GM23338 (cell line): Measurements from ENCODE around the gene PNRC2. TPM values are rescaled to one million over a fixed set of nuclear protein-coding genes. Genes with fewer than 3 reads are reported as not detected.

ENCODE experiments used
- ATAC-seq: fragments of 200-7000 bp; cut with Tn5 transposase; 3 replicates; pipeline ENCODE4 v1.9.1; 2020
- DNase-seq: peaks from one replicate; pipeline ENCODE4 v3.0.0-alpha.2; 2015; ENCODE audit warnings: low spot score
- H2AFZ ChIP-seq: fragments of 200-600 bp; sonication (generic); 2 replicates; pipeline ENCODE4 v1.8.0; 2016; ENCODE audit warnings: antibody characterized with exemption, mild to moderate bottlenecking, moderate library complexity
- H3F3A ChIP-seq: fragments of 200-600 bp; sonication (generic); replicated peaks from 2 replicates; pipeline ENCODE4 v1.8.0; 2017; ENCODE audit warnings: antibody characterized with exemption, mixed run types, low read depth
- H3K27ac ChIP-seq: fragments of 200-600 bp; sonication (generic); 2 replicates; pipeline ENCODE4 v1.6.1; 2016; ENCODE audit warnings: low read depth
- H3K27me3 ChIP-seq: fragments of 200-600 bp; sonication (generic); 2 replicates; pipeline ENCODE4 v1.8.0; 2016; ENCODE audit warnings: mild to moderate bottlenecking, mixed run types, moderate library complexity; ENCODE audit not compliant: insufficient read depth
- H3K36me3 ChIP-seq: fragments of 200-600 bp; sonication (generic); 2 replicates; pipeline ENCODE4 v1.8.0; 2016; ENCODE audit warnings: mild to moderate bottlenecking; ENCODE audit not compliant: insufficient read depth
- H3K4me1 ChIP-seq: fragments of 200-600 bp; sonication (generic); 2 replicates; pipeline ENCODE4 v1.8.0; 2016; ENCODE audit warnings: mild to moderate bottlenecking, moderate library complexity; ENCODE audit not compliant: insufficient read depth
- H3K4me2 ChIP-seq: fragments of 200-600 bp; sonication (generic); 2 replicates; pipeline ENCODE4 v1.7.1; 2017; ENCODE audit warnings: mixed run types
- H3K4me3 ChIP-seq: fragments of 200-600 bp; sonication (generic); 2 replicates; pipeline ENCODE4 v1.6.1; 2016; ENCODE audit warnings: mixed run types
- H3K79me2 ChIP-seq: fragments of 200-600 bp; sonication (generic); replicated peaks from 2 replicates; pipeline ENCODE4 v1.8.0; 2017; ENCODE audit warnings: mild to moderate bottlenecking; ENCODE audit not compliant: insufficient read depth
- H3K9me2 ChIP-seq: fragments of 200-600 bp; sonication (generic); 2 replicates; pipeline ENCODE4 v1.8.0; 2017; ENCODE audit not compliant: insufficient read depth
- H4K20me1 ChIP-seq: fragments of 200-600 bp; sonication (generic); replicated peaks from 2 replicates; pipeline ENCODE4 v1.8.0; 2017; ENCODE audit warnings: mild to moderate bottlenecking; ENCODE audit not compliant: insufficient read depth
- H3K27ac Mint-ChIP-seq: 2 replicates; pipeline ENCODE4 v1.8.0; 2020; ENCODE audit warnings: inconsistent platforms, mild to moderate bottlenecking, moderate library complexity, mixed read lengths
- H3K27me3 Mint-ChIP-seq: 3 replicates; pipeline ENCODE4 v1.8.0; 2022; ENCODE audit warnings: low read depth, mild to moderate bottlenecking, moderate library complexity, mixed read lengths, inconsistent platforms; ENCODE audit not compliant: insufficient read depth, poor library complexity
- H3K36me3 Mint-ChIP-seq: 3 replicates; pipeline ENCODE4 v1.8.0; 2021; ENCODE audit warnings: low read depth, mild to moderate bottlenecking, inconsistent platforms, moderate library complexity, mixed read lengths
- H3K4me1 Mint-ChIP-seq: 3 replicates; pipeline ENCODE4 v1.8.0; 2020; ENCODE audit warnings: mild to moderate bottlenecking, inconsistent platforms, mixed read lengths
- H3K4me3 Mint-ChIP-seq: 3 replicates; pipeline ENCODE4 v1.8.0; 2021; ENCODE audit warnings: moderate library complexity, mild to moderate bottlenecking, inconsistent platforms, mixed read lengths
- H3K9me3 Mint-ChIP-seq: 3 replicates; pipeline ENCODE4 v1.8.0; 2020; ENCODE audit warnings: moderate library complexity, mild to moderate bottlenecking, inconsistent platforms, mixed read lengths
- CREB1 ChIP-seq: fragments of 250-450 bp; sonication (Bioruptor Pico); IDR thresholded peaks from 2 replicates; pipeline ENCODE4 v1.5.0; 2020; ENCODE audit warnings: low read depth, mild to moderate bottlenecking, moderate library complexity
- EZH2phosphoT487 ChIP-seq: fragments of 200-600 bp; sonication (generic); IDR thresholded peaks from one replicate; pipeline ENCODE4 v1.8.1; 2018; ENCODE audit warnings: antibody characterized with exemption; ENCODE audit not compliant: unreplicated experiment
- JUNB ChIP-seq: IDR thresholded peaks from one replicate; pipeline ENCODE4 v1.6.1; 2016; ENCODE audit warnings: antibody characterized with exemption; ENCODE audit not compliant: unreplicated experiment
- NANOG ChIP-seq: IDR thresholded peaks from 2 replicates; pipeline ENCODE4 v1.6.1; 2016; ENCODE audit warnings: antibody characterized with exemption, borderline replicate concordance
- POLR2AphosphoS5 ChIP-seq: IDR thresholded peaks from 2 replicates; pipeline ENCODE4 v1.6.1; 2016; ENCODE audit warnings: antibody characterized with exemption, low read depth
- STAT1 ChIP-seq: IDR thresholded peaks from one replicate; pipeline ENCODE4 v1.6.1; 2016; ENCODE audit warnings: antibody characterized with exemption; ENCODE audit not compliant: unreplicated experiment
- polyA plus RNA-seq: library from polyadenylated mRNA; unstranded; fragments of >200 nt; fragmentation: Nextera tagmentation; extraction: Ambion mirVana; gene quantifications from 2 replicates; pipeline ENCODE4 v1.2.1, GENCODE V29; 2016
- total RNA-seq: library from RNA; depleted of rRNA; stranded (reverse); fragments of >200 nt; shearing (Covaris generic); gene quantifications from 2 replicates; pipeline ENCODE4 v1.2.3, GENCODE V29; 2014
- TF ChIP-seq, protein P1 (sequence below): IDR thresholded peaks from one replicate; pipeline ENCODE4 v1.6.1; 2018; ENCODE audit warnings: antibody characterized with exemption; ENCODE audit not compliant: unreplicated experiment
- TF ChIP-seq, protein P2 (sequence below), 2 experiments: fragments of 200-600 bp in 1 of 2; sonication (generic) in 1 of 2; conservative IDR thresholded peaks; 2 replicates each; pipeline versions ENCODE4 v1.5.1 to v1.6.1; 2016 to 2017; ENCODE audit warnings: antibody characterized with exemption in 2 of 2, low read depth in 2 of 2, mild to moderate bottlenecking in 2 of 2, moderate library complexity in 1 of 2

PNRC2 gene
- total and polyA plus RNA-seq, 2 experiments from 2014 or later: 157 to 237 TPM

DNA sequence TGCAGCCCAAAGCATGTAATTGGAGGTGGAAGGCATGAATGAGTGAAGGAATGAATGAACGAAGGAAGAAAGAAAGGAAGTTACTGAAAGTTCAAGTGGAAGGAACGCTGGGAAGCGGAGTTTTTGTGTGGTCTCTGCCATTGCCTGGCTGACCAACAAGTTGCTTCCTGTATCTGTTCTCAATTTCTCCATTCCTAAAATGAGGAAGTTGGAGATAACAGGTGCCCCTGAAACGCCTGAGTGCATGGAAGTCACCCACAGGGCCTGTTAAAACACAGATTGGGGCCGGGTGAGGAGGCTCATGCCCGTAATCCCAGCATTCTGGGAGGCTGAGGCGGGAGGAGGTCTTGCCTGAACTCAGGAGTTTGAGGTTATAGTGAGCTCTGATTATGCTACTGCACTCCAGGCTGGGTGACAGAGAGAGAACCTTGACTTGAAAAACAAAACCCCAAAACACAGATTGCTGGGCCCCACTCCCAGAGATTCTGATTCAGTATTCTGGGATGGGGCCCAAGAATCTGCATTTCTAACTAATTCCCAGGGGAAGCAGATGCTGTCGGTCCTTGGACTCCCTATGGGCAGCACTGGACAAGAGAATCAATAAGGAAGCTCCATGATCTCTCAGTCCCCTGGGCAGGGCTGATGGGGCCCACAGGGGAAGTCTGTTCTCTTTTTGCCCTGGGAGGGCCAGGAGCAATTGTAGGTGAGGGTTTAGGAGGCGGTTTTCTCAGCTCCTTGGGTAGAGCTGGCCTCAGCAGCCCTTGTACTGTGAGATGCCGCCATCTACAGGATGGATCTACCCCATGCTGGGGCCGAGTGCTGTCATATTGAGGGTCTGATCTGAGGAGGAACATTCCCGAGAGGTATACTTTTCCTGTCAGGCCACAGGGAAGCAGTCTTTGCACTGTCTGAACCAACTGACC lies 43.2 kb upstream of the PNRC2 start:
- ATAC-seq: peak; percentile 98
- H3K27ac Mint-ChIP-seq: no peak overlapping the region

DNA sequence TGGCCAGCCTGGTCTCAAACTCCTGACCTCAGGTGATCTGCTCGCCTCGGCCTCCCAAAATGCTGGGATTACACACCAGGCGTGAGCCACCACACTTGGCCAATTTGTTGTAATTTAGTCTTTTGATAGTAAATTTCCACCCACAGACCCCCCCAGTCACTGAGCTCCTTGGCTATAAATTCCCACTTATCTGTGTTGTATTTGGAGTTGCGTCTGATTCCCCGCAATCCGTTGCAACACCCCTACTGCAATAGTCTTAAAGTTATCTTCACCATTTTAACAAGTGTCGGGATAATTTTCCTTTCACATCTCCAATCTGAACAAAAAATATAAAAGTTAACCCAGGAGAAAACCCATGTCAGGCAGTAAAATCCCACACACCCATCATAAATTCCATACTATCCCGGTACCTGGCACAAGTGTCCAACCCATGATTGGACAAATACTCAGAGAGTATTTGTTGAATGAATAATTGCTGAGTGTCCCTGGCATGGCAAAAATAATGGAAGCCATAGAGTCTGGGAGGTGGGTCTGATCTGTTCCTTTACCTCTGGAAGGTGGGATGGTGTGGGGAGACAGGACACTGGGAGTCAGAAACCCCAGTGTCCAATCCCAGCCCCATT lies 37.2 kb upstream of the PNRC2 start:
- H3F3A ChIP-seq: no peaks in the 10 kb centered on the region
- H3K9me3 Mint-ChIP-seq: no peaks in the 10 kb centered on the region
- no peaks in the 10 kb centered on the region for H3K79me2 ChIP-seq
- no peak for TF ChIP-seq POLR2AphosphoS5
- TF ChIP-seq, protein P1, sequence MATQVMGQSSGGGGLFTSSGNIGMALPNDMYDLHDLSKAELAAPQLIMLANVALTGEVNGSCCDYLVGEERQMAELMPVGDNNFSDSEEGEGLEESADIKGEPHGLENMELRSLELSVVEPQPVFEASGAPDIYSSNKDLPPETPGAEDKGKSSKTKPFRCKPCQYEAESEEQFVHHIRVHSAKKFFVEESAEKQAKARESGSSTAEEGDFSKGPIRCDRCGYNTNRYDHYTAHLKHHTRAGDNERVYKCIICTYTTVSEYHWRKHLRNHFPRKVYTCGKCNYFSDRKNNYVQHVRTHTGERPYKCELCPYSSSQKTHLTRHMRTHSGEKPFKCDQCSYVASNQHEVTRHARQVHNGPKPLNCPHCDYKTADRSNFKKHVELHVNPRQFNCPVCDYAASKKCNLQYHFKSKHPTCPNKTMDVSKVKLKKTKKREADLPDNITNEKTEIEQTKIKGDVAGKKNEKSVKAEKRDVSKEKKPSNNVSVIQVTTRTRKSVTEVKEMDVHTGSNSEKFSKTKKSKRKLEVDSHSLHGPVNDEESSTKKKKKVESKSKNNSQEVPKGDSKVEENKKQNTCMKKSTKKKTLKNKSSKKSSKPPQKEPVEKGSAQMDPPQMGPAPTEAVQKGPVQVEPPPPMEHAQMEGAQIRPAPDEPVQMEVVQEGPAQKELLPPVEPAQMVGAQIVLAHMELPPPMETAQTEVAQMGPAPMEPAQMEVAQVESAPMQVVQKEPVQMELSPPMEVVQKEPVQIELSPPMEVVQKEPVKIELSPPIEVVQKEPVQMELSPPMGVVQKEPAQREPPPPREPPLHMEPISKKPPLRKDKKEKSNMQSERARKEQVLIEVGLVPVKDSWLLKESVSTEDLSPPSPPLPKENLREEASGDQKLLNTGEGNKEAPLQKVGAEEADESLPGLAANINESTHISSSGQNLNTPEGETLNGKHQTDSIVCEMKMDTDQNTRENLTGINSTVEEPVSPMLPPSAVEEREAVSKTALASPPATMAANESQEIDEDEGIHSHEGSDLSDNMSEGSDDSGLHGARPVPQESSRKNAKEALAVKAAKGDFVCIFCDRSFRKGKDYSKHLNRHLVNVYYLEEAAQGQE: no peak
- TF ChIP-seq CREB1 (CRISPR knock-in tag): no peak
- no peak for TF ChIP-seq JUNB
- no peak for TF ChIP-seq STAT1
- H3K27ac ChIP-seq: no peak overlapping the region
- H3K27ac Mint-ChIP-seq: no peak overlapping the region
- H3K4me1 Mint-ChIP-seq: 0 out of 3 replicates have a peak, but pooled peaks cover 3% of the 10 kb centered on the region
- H3K27me3 ChIP-seq: no peaks in the 10 kb centered on the region
- no peaks in the 10 kb centered on the region for H4K20me1 ChIP-seq
- no peaks in the 10 kb centered on the region for H3K36me3 Mint-ChIP-seq
- H3K4me3 Mint-ChIP-seq: no peak overlapping the region
- H3K4me3 ChIP-seq: no peak overlapping the region
- no peaks in the 10 kb centered on the region for H3K36me3 ChIP-seq
- H3K27me3 Mint-ChIP-seq: peaks cover 2% of the 10 kb centered on the region
- no peaks in the 10 kb centered on the region for H3K4me1 ChIP-seq
- no peak for ATAC-seq
- H3K4me2 ChIP-seq: no peak overlapping the region
- H3K9me2 ChIP-seq: no peaks in the 10 kb centered on the region
- DNase-seq: no peak
- no peak overlapping the region for H2AFZ ChIP-seq

More for the DNA sequence above, 43.2 kb upstream of the PNRC2 start:
- Histone ChIP-seq H3K36me3 (no peaks in the 10 kb centered on the region), H3K4me3 (no peak overlapping the region), H3K4me2 (no peak overlapping the region; the same call in 1 of the 2 replicates), H3F3A (no peaks in the 10 kb centered on the region), H3K79me2 (no peaks in the 10 kb centered on the region), H4K20me1 (no peaks in the 10 kb centered on the region), H3K27me3 (no peaks in the 10 kb centered on the region), H3K9me2 (no peaks in the 10 kb centered on the region), H2AFZ (peak overlapping the region; percentile 72), H3K27ac (no peak overlapping the region), H3K4me1 (peaks cover 6% of the 10 kb centered on the region; the same call in 1 of the 2 replicates)
- peak; percentile 92 for DNase-seq
- Mint-ChIP-seq H3K27me3 (peaks cover 2% of the 10 kb centered on the region), H3K4me3 (no peak overlapping the region), H3K36me3 (no peaks in the 10 kb centered on the region), H3K9me3 (no peaks in the 10 kb centered on the region), H3K4me1 (peaks cover 6% of the 10 kb centered on the region; the same call in 2 of the 3 replicates)
- TF ChIP-seq EZH2phosphoT487 (no peak), NANOG (no peak)
- TF ChIP-seq, protein P2, sequence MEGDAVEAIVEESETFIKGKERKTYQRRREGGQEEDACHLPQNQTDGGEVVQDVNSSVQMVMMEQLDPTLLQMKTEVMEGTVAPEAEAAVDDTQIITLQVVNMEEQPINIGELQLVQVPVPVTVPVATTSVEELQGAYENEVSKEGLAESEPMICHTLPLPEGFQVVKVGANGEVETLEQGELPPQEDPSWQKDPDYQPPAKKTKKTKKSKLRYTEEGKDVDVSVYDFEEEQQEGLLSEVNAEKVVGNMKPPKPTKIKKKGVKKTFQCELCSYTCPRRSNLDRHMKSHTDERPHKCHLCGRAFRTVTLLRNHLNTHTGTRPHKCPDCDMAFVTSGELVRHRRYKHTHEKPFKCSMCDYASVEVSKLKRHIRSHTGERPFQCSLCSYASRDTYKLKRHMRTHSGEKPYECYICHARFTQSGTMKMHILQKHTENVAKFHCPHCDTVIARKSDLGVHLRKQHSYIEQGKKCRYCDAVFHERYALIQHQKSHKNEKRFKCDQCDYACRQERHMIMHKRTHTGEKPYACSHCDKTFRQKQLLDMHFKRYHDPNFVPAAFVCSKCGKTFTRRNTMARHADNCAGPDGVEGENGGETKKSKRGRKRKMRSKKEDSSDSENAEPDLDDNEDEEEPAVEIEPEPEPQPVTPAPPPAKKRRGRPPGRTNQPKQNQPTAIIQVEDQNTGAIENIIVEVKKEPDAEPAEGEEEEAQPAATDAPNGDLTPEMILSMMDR (conservative IDR thresholded peaks at IDR 0.05; ENCODE audit: low read depth in 2 of 2): peak; percentile 75 to 94
- TF ChIP-seq, protein P1: no peak
